ENCODE data around the gene GNAO1. TPM values are rescaled to one million over a fixed set of nuclear protein-coding genes. Genes with fewer than 3 reads are reported as not detected.
"Not testable (repeated sequence)": the region's sequence is repeated elsewhere in the genome, so short reads cannot be mapped to it uniquely, and the experiment has no call there.

GNAO1 gene
- total RNA-seq, 1 experiment from 2014 or later = not detected

- in situ Hi-C loops (cut with HindIII; ENCODE audit: low sequenced_read_pairs) = no loop called here
- DNase-seq (ENCODE audit: low spot score) = no peak
These were observed 175.7 kb downstream of the GNAO1 start for GRCh38 chr16:56366945-56367344.

GRCh38 chr16:56367764-56368163 lies 176.5 kb downstream of the GNAO1 start:
- in situ Hi-C loops (cut with HindIII; ENCODE audit: low sequenced_read_pairs) = no loop called here

GRCh38 chr16:56368545-56368944 lies 177.3 kb downstream of the GNAO1 start:
- DNase-seq (ENCODE audit: low spot score) = no peak
- in situ Hi-C loops (cut with HindIII; ENCODE audit: low sequenced_read_pairs) = no loop called here

More at GRCh38 chr16:56367764-56368163, 176.5 kb downstream of the GNAO1 start:
- no peak for DNase-seq (ENCODE audit: low spot score)

GRCh38 chr16:56369202-56369601 lies 177.9 kb downstream of the GNAO1 start:
- DNase-seq (ENCODE audit: low spot score) = peak; percentile 62
- in situ Hi-C loops (cut with HindIII; ENCODE audit: low sequenced_read_pairs) = no loop called here

- DNase-seq (ENCODE audit: low spot score) = no peak
These were observed 179.0 kb downstream of the GNAO1 start for GRCh38 chr16:56370185-56370874.

DNA sequence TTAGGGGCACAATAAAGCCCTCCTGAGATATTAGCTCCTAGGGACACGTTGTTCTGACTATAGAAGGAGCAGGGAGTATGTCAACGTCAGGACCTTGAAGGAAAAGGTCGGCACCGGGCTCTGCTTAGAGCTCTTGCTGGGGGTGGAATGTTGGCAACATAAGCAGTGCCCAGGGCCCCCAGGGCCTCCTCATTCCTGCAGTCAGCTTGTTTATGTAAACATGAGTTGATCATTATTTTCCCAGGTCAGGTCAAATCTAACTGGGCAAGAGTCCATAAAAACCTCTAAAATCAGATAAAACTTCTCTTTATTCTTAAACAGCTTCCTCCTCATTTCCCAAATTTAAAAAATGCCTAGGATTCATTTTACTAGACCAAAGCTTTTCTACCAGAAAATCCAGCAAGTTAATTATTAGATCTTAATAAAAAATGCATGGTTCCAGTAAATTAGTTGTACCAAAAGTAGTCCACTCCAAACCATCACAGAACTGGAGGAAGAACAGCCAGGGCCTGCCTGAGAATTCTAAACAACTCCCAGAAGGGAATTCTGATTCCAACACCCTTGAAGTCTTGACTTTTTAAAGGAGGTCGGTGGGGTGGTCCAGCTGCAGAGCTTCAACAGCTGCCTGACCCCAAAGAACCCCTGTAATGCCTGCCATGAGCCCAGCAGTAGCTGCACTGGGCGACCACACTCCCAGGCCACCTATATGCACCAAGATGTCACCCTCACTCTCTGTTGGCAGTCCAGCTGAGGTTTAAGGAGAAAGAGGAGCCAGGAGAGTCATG lies 179.8 kb downstream of the GNAO1 start:
- in situ Hi-C loops (cut with HindIII; ENCODE audit: low sequenced_read_pairs) = no loop called here
- no peak for DNase-seq (ENCODE audit: low spot score)

More at GRCh38 chr16:56370185-56370874, 179.0 kb downstream of the GNAO1 start:
- in situ Hi-C loops (cut with HindIII; ENCODE audit: low sequenced_read_pairs) = no loop called here

- in situ Hi-C loops (cut with HindIII; ENCODE audit: low sequenced_read_pairs) = no loop called here
- DNase-seq (ENCODE audit: low spot score) = no peak
These were observed 180.3 kb downstream of the GNAO1 start for GRCh38 chr16:56371660-56371937.

- in situ Hi-C loops (cut with HindIII; ENCODE audit: low sequenced_read_pairs) = no loop called here
- no peak for DNase-seq (ENCODE audit: low spot score)
These were observed 180.8 kb downstream of the GNAO1 start for GRCh38 chr16:56372013-56372634.

DNA sequence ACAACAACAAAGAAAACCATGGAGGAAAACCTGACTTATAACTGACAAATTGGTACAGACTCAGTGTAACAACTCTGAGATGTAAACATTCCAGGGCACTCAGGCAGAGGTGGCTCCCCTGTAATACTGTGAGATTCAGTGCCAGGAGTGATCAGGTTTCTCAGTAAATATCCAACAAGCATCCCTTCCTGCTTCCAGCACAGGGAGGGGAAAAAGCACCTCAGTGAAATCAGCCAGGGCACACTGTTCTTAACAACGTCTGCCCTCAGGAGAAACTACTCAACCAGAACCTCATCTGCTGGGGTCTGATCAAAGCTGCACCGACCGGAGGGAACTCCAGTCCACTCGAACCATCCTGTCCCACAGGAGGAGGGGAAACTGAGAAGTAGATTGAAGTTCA lies 181.7 kb downstream of the GNAO1 start:
- in situ Hi-C loops (cut with HindIII; ENCODE audit: low sequenced_read_pairs) = no loop called here
- no peak for DNase-seq (ENCODE audit: low spot score)

GRCh38 chr16:56375792-56376191 lies 184.5 kb downstream of the GNAO1 start:
- in situ Hi-C loops (cut with HindIII; ENCODE audit: low sequenced_read_pairs); DNase-seq (ENCODE audit: low spot score): not testable (repeated sequence)

DNA sequence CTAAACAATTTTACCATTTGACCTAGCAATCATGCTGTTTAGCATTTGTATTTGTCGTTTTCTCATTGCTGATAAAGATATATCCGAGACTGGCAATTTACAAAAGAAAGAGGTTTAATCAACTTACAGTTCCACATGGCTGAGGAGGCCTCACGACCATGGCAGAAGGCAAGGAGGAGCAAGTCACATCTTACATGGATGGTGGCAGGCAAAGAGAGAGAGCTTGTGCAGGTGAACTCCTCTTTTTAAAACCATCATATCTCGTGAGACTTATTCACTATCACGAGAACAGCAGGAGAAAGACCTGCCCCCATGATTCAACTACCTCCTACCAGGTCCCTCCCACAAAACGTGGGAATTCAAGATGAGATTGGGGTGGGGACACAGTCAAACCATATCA lies 187.8 kb downstream of the GNAO1 start:
- DNase-seq (ENCODE audit: low spot score); in situ Hi-C loops (cut with HindIII; ENCODE audit: low sequenced_read_pairs): not testable (repeated sequence)

- DNase-seq (ENCODE audit: low spot score); in situ Hi-C loops (cut with HindIII; ENCODE audit: low sequenced_read_pairs): not testable (repeated sequence)
These were observed 189.6 kb downstream of the GNAO1 start for GRCh38 chr16:56380778-56381485.

GRCh38 chr16:56382459-56382858 lies 191.2 kb downstream of the GNAO1 start:
- DNase-seq (ENCODE audit: low spot score) = no peak
- in situ Hi-C loops (cut with HindIII; ENCODE audit: low sequenced_read_pairs) = no loop called here

- DNase-seq (ENCODE audit: low spot score) = no peak
- in situ Hi-C loops (cut with HindIII; ENCODE audit: low sequenced_read_pairs) = no loop called here
These were observed 191.6 kb downstream of the GNAO1 start for GRCh38 chr16:56382901-56383355.

GRCh38 chr16:56384074-56384721 lies 192.9 kb downstream of the GNAO1 start:
- DNase-seq (ENCODE audit: low spot score) = no peak

DNA sequence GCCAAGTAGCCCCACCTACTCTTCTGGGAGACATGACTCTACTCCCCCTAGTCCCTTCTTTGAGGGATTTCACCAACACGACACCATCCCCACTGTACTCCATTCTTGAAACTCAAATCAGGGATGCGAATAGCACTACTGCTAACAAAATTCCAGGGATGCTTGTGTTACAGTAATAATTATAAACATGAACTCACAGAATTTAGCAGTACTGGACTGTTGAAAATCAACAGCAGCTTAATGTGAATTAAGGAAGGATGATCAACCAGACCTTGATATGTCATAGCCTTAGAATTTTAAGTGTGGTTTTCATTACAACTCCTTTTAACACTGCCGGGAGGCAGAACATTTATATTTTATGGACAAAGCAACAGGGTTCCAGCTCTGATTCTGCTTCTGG lies 196.1 kb downstream of the GNAO1 start:
- in situ Hi-C loops (cut with HindIII; ENCODE audit: low sequenced_read_pairs) = no loop called here
- DNase-seq (ENCODE audit: low spot score) = no peak

More at GRCh38 chr16:56384074-56384721, 192.9 kb downstream of the GNAO1 start:
- in situ Hi-C loops (cut with HindIII; ENCODE audit: low sequenced_read_pairs) = no loop called here

GRCh38 chr16:56388209-56388608 lies 196.9 kb downstream of the GNAO1 start:
- DNase-seq (ENCODE audit: low spot score) = no peak

GRCh38 chr16:56389554-56389953 lies 198.3 kb downstream of the GNAO1 start:
- in situ Hi-C loops (cut with HindIII; ENCODE audit: low sequenced_read_pairs) = no loop called here
- no peak for DNase-seq (ENCODE audit: low spot score)

More at GRCh38 chr16:56388209-56388608, 196.9 kb downstream of the GNAO1 start:
- in situ Hi-C loops (cut with HindIII; ENCODE audit: low sequenced_read_pairs) = no loop called here

DNA sequence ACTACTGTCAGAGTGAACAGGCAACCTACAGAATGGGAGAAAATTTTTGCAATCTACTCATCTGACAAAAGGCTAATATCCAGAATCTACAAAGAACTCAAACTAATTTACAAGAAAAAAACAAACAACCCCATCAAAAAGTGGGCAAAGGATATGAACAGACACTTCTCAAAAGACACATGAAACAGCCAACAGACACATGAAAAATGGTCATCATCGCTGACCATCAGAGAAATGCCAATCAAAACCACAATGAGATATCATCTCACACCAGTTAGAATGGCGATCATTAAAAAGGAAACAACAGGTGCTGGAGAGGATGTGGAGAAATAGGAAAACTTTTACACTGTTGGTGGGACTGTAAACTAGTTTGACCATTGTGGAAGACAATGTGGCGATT lies 205.4 kb downstream of the GNAO1 start:
- DNase-seq (ENCODE audit: low spot score); in situ Hi-C loops (cut with HindIII; ENCODE audit: low sequenced_read_pairs): not testable (repeated sequence)

Data from G401 (cell line).